Stimulated activated CD8-positive, alpha-beta memory T cell treated with anti-CD3 and anti-CD28 coated beads, Interleukin-2, amount 100 ng/mL, for 48 hours (primary cell): ENCODE measurements around the gene PPDPF.
A peak's percentile ranks its signal among the peaks of the same experiment; 100 is the strongest.

Source experiments
- DNase-seq, 2 donors: peaks; one replicate each; pipeline ENCODE4 v3.0.0-alpha.2; 2020; ENCODE audit warnings: low read depth in 2 of 2

The PPDPF gene

DNA sequence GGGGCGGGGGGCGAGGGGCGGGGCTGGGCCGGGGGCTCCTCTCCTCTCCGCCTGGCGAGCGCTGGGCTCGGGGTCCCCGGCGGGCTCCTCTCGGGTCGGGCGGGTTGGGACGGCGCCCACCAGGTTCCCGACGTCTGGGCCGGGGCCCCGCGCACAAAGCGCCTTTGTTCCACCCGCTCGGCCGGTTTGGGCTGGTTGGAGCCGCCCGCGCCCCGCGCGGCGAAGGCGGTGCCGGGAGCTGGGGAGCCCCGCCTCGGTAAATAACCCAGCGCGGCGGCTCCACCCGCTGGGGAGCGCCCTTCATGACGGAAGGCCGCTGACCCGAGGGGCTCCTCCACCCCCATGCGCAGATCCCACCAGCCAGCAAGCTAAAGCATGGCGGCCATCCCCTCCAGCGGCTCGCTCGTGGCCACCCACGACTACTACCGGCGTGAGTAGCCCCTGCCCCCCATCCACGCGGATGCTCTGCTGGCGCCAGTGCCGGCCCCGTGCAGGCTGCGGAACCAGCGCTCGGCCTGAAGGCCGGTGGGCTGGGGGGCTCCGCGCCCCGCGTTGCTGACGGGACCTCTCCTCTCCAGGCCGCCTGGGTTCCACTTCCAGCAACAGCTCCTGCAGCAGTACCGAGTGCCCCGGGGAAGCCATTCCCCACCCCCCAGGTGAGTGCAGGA lies 503 bp downstream of the PPDPF start:
- peak; percentile 50 to 59 for DNase-seq

GRCh38 chr20:63521602-63522001 lies 1.0 kb downstream of the PPDPF start:
- DNase-seq = no peak

DNA sequence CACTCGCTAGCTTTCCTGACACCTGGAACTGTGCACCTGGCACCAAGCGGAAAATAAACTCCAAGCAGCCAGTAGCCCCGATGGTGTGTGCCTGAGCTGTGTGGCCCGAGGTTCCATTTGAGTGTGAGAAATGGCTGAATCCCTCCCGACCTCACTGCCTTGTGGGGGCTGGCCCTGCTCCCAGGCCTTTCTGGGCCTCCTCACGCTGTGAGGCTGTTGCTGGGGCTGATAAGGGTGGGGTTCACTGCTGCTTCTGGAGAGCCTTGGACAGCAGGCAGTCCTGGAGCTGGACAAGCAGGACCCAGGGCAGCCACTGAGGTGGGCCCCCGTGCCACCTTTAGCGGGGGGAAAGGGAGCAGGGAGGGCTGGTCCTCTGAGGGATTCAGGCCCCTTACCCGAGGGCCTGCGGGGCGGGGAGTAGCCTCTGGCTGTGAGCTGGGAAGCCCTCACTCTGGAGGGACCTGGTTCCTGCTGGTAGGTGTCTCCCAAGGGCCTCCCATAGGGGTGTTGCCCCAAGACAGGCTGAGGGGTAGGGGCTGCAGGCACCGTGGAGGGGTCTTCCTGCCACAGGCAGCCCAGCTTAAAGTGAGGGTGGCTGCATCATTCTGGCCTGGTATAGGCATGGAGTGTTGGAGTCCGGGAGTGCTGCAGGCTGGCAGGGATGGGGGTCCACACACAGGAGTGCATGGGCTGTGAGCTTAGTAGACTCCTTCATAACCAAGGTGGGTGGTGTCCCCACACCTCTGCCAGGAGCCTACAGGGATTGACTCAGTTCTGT lies 1.7 kb downstream of the PPDPF start:
- no peak for DNase-seq

DNA sequence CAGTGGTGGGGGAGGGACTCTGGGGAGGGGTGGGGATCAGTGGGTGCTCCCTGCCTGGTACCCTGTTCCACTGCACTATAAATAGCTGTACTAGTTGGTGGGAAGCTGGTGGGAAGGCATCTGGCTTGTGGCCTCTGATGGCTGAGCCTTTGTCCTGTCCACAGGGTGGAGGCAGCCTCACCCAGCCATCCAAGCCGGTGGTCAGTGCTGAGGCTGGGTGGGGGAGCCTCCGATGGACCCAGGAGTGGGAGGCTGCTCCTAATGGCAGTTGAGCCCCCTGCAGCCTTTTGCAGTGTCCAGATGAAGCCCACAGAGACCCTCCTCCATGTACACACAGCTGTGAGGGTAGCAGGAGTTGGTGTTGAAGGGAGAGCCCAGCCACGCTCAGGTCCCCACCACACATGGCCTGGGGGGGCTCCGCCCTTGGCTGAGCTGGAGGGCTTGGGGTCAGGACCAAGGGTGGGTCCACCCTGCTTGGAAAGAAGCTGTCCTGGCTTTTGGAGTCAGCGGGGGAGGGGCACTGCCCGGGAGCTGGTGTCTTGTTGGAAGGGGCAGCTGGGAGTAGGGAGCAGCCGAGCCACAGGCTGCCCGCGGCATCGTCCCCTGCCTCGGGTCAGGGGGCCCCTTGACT lies 2.5 kb downstream of the PPDPF start:
- DNase-seq = no peak

- DNase-seq = no peak
Observed at GRCh38 chr20:63525185-63525584, 4.6 kb downstream of the PPDPF start.

GRCh38 chr20:63525971-63526370 lies 5.4 kb downstream of the PPDPF start:
- DNase-seq = no peak

DNA sequence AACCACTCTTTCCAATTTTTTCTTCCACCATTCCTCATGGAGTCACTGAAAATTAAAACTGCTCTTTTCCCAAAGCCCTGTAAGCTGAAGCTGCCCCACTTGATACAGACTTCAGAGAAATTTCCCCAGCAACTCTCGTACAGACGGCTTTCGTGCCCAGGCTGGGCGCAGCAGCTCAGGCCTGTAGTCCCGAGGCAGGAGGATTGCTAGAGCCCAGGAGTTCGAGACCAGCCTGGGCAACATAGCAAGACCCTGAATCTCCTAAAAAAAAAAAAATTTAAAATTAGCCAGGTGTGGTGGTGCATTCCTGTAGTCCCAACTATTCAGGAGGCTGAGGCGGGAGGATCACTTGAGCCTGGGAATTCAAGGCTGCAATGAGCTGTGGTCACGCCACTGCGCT lies 6.6 kb downstream of the PPDPF start:
- no peak for DNase-seq

DNA sequence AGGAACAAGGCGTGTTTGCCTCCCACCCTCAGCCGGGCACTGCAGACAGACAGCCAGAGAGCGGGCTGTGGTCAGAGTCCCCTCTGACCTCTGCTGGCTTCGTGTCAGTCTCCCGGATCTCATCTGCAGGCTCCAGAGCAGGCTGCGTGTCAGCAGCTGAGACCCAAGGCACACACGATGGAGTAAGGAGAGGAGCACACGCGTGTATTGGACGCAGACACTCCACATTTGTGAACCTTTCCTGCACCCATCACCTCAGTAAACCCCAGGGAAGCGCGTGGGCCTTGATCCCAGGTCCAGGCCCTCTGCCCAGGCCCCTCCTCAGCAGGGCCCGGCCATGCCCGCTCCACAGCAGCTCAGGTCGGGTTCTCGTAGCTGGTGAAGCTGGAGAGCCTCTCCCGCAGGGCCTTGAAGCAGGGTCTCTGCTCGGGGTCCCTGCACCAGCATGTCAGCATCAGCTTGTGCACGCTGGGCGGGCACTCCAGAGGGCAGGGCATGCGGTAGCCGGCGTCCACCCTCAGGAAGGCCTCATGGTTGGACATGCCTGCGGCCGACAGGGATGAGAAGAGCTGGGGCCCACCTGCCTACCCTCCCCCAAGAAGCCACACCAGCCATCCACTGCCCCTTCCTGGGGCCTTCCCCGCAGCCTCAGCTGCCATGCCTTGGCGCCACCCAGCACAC lies 8.8 kb downstream of the PPDPF start:
- no peak for DNase-seq

DNA sequence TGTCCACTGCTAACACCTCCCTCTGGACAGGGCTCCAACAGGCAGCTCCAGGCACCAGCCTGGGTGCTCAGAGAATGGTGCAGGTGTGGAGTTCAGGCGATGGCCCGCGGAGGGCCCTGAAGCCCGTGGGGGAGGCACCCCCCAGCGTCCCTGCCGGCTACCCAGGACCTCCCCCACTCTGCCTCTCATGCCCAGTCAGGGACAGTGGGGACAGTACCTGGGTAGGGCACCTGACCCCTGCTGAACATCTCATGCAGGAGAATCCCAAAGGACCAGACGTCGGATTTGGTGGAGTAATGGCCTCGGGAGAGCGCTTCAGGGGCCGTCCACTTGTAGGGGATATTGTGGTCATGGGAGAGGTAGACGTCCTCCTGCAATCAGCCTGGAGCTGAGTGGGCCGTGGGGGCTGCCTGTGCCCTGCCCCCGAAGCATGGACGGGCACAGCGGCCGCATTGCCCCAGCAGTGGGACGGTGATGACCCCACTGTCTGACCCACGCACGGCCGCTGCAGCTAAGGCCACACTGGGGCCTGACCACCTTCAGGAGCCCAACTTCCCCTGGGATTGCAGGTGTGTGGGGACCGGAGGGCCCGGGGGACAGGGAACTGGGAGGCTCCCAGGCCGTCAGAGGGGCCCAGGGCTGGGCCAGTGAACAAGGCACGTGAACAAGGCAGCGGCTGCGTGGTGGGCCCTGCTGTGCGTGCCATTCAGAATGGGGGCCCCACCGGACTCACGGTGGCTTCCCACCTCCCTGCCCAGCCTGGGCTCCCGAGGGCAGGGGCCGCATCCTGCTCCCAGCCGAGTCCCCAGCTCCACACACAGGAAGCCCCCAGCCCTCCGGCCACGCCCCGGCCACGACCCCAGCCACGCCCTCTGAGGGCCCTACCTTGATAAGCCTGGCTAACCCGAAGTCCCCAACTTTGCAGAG lies 9.6 kb downstream of the PPDPF start:
- DNase-seq = no peak

- no peak for DNase-seq
Observed at GRCh38 chr20:63530788-63531160, 10.2 kb downstream of the PPDPF start.

DNA sequence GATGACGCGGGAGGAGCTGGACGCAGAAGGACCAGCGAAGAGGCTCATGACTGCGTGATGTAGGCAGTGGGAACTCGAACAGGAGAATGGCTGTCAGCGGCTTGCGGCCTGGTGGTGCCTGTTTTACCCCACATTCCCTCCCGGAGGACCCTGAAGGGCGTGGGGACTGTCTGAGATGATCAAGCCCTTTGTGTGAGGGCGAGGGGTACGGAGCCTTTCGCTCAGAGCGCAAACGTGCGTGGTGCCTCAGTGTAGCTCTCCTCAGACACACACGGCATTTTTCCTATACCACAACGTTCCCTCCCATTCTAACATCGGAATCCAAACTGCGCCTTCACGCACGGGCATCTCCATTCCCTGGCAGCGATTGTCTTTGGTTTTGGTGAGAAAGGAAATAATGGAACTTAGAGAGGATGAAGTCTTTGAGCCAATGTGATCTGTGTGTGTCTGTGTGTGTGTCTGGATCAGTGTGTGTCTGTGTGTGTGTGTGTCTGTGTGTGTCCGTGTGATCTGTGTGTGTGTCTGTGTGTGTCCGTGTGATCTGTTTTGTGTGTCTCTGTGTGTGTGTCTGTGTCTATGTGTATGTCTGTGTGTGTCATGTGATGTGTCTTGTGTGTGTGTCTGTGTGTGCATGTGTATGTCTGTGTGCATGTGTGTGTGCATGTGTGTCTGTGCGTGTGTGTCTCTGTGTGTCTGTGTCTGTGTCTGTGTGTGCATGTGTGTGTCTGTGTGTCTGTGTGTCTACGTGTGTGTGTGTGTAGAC lies 11.3 kb downstream of the PPDPF start:
- DNase-seq = no peak

DNA sequence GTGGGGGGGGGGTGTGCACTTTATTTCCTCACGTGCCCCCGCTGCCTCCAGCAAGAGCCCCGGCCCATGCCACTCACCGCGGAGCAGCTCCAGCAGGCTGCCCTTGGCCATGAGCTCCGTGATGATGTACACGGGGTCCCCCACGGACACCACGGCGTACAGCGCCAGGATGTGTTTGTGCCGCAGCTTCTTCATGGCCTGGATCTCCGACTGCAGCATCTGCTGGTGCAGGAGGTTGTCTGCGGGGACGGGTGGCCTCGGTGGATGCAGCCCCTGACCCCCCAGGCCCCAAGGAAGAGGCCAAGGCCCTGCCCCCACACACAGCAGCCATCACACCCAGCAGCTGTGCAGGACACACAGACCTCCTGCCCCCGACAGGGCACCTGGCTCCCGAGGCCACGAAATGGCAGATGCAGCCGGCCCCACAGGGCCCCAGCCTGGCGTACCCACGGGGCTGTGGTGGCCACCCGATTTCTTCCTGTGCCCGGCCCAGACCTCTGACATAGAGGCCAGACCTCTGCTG lies 11.9 kb downstream of the PPDPF start:
- DNase-seq = no peak

GRCh38 chr20:63533388-63533787 lies 12.8 kb downstream of the PPDPF start:
- DNase-seq = no peak

DNA sequence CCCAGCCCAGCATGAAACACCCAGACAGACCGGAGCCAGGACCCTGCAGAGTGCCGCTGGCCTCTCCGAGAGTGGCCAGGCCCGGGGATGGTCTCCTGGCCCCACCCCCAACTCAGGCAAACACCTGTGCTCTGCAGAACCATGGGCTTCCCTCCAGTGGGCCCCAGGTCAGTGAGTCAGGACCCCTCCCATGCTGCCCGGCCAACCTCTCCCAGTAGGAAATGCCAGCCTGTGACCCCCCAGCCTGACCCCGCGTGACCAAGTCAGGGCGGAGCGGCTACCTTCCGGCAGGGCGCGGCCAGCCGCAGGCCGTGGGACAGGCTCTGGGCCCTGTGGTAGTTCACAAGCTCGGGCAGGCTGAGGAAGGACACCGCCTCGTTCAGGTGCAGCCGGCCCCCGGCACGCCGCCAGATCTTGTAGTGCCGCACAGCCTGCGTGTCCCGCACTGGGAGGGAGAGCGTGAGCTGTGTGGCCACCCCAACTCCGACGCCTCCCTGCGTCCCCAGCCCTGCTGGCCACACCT lies 13.4 kb downstream of the PPDPF start:
- no peak for DNase-seq

GRCh38 chr20:63534427-63534830 lies 13.9 kb downstream of the PPDPF start:
- DNase-seq = no peak

DNA sequence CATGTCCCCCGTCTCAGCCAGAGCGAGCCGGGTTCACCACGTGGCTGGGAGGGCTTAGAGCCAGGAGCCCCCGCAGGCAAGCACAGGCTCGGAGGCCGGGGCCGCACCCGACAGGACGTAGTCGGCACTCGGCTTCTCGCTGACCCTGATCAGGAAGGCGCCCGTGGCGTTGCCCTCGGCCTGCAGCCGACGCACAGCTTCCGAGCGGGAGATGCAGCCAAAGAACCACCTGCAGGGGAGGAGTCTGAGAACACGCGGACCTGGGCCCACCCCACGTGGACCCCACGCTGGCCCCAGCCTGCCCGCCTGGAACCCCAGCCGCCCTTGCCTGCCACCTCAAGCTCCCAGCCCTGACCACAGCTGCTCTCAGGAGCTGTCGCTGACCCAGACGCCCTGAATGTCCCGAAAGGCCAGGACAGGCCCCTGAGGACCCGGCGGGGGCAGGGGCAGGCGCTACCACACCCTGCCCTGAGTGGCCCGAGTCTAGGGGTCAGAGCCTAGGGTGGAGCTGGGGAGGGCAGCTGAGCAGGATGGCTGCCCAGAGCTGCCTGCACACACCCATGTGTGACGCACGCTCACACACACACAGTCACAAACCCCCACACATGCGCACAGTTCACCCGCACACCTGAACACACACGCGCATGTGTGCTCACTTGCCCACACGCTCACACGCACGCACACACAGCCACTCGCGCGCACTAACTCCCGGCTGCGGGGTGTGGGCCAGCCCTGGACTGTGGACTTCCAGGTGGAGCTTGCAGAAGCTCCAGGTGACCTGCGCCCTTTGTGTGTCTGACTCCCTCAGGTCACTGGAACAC lies 14.5 kb downstream of the PPDPF start:
- no peak for DNase-seq

DNA sequence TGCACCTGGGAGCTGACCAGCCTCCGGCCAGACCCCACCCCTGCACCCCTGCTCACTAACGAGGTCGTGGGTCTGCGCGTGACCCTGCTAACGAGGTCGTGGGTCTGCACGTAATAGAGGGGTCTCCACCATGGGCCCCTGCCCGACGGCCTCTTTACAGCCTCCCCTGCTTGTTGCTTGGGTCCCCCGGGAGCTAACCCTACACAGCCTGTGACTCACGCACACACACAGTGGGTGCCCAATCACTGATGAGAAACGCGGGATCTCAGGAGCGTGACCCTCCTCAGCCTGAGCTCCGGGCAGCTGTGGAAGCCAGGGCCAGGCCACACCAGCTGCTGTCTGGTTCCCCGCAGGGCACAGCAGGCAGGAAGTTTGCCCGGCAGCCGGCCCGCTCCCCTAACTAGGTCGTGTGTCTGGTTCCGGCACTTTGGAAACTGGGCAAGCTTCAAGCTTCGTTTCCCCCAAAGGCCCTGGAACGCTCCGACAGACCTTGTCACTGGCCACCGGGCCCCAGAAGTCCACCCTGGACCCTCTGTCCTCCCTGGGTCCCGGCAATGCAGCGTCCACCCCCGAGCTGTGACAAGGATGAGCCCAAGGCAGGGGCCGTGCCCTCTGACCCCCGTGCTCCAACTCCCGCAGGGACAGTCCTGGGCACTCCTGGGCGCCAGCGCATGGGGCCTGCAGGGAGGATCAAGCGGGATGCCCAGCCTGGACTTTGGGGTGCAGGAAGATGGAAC lies 15.8 kb downstream of the PPDPF start:
- DNase-seq = no peak

- no peak for DNase-seq
Observed at GRCh38 chr20:63536997-63537524, 16.5 kb downstream of the PPDPF start, which contains the start of gene PTK6. TSS of gene PTK6 (minus strand) at chr20:63537376. CDS start at chr20:63537314, 62 bp downstream.
